Measurements from ENCODE around the gene KNTC1. TPM values are rescaled to one million over a fixed set of nuclear protein-coding genes. Genes with fewer than 3 reads are reported as not detected.

KNTC1 gene
- total and polyA plus RNA-seq, 2 of the 8 experiments (the other 6 are each of a cell fraction or from before 2014, with no cell fraction given): 52.7 to 80.2 TPM

GRCh38 chr12:122609732-122610131 lies 82.7 kb downstream of the KNTC1 start:
- Histone ChIP-seq H4K5ac (ENCODE audit: insufficient read length, low read depth, low read length) (no peak overlapping the region), H4K20me1 (replicated peaks in 1 of 2; ENCODE audit: control insufficient read depth in 1 of 2, insufficient read depth in 2 of 2, low read length in 2 of 2) (peaks cover 0 to 2% of the 10 kb centered on the region in 2 experiments), H3K4me1 (replicated peaks in 1 of 4; ENCODE audit: control insufficient read depth in 3 of 4, insufficient read depth in 4 of 4, low read length in 3 of 4) (no peaks in the 10 kb centered on the region), H3K27me3 (replicated peaks in 1 of 4; ENCODE audit: control insufficient read depth in 3 of 4, extremely low read depth in 1 of 4, insufficient read depth in 3 of 4, low read length in 3 of 4) (no peaks in the 10 kb centered on the region), H4K8ac (ENCODE audit: extremely low read depth, insufficient read depth, low read length) (no peak overlapping the region), H2BK20ac (ENCODE audit: low read length) (no peak overlapping the region), H2BK12ac (ENCODE audit: low read depth, low read length) (no peak overlapping the region), H3K4me3 (ENCODE audit: extremely low read depth in 1 of 4, insufficient read depth in 2 of 4, low read depth in 3 of 4, low read length in 4 of 4) (no peak overlapping the region), H4K91ac (replicated peaks; ENCODE audit: insufficient read length, low read length) (no peak overlapping the region), H3K18ac (ENCODE audit: extremely low read depth, low read length) (no peak overlapping the region), H3K56ac (replicated peaks; ENCODE audit: insufficient read length, low read depth, low read length) (no peak overlapping the region), H3K27ac (ENCODE audit: low read depth, low read length) (no peak overlapping the region), H2AFZ (ENCODE audit: low read length) (no peak overlapping the region), H3K4ac (replicated peaks; ENCODE audit: insufficient read length, low read depth, low read length) (no peak overlapping the region), H3K4me2 (ENCODE audit: insufficient read depth in 1 of 2, low read depth in 2 of 2, low read length in 2 of 2) (no peak overlapping the region), H3K36me3 (ENCODE audit: control insufficient read depth in 2 of 4, insufficient read depth in 4 of 4, low read length in 3 of 4) (peaks cover 16 to 69% (median 56%) of the 10 kb centered on the region in 4 experiments), H3K9me3 (ENCODE audit: insufficient read depth in 2 of 2, low read depth in 1 of 2, low read length in 1 of 2) (no peaks in the 10 kb centered on the region), H3K14ac (ENCODE audit: insufficient read length) (no peak overlapping the region), H2BK120ac (replicated peaks; ENCODE audit: low read depth, low read length) (no peak overlapping the region), H3K23ac (ENCODE audit: insufficient read length) (no peak overlapping the region), H3K79me2 (ENCODE audit: control insufficient read depth in 1 of 2, insufficient read depth in 2 of 2, low read length in 2 of 2) (no peaks in the 10 kb centered on the region), H3K79me1 (ENCODE audit: low read depth, low read length) (no peaks in the 10 kb centered on the region), H2BK15ac (ENCODE audit: low read length) (no peak overlapping the region), H2AK5ac (ENCODE audit: low read depth, low read length) (no peak overlapping the region), H2BK5ac (ENCODE audit: low read depth, low read length) (no peak overlapping the region), H3K23me2 (ENCODE audit: low read depth, low read length) (no peaks in the 10 kb centered on the region), H3K9ac (replicated peaks in 1 of 4; ENCODE audit: extremely low read depth in 1 of 4, low read depth in 3 of 4, low read length in 3 of 4) (no peak overlapping the region)
- FAIRE-seq (no peak), DNase-seq (ENCODE audit: low read depth in 1 of 2, low spot score in 2 of 2) (no peak)
- no peak for TF ChIP-seq JUN (IDR thresholded peaks at IDR 0.05; ENCODE audit: low read depth, low read length)
- TF ChIP-seq SP4 (IDR thresholded peaks at IDR 0.05; ENCODE audit: low read length): no peak
- CTCF ChIA-PET (ENCODE audit: partially characterized antibody): no interaction called here
- POLR2A ChIA-PET (ENCODE audit: partially characterized antibody): interaction anchor here (1.0 to 1.2 kb wide), 2 partner anchors 18 to 61 kb away, joined by 3 read pairs; no protein-coding TSS in a partner anchor
- WGBS, 2 experiments (ENCODE audit: extremely low coverage in 1 of 2, insufficient coverage in 1 of 2, insufficient read length in 1 of 2, insufficient replicate concordance in 2 of 2, low coverage in 1 of 2, low lambda C conversion rate in 2 of 2, missing lambda C conversion rate in 1 of 2): 88% methylated on average over 3 of the region's 3 CpGs; no CpG with 5 or more reads in 1 of the 2 experiments
